H1 (cell line): Measurements from ENCODE around the gene GFOD1. TPM values are rescaled to one million over a fixed set of nuclear protein-coding genes. Genes with fewer than 3 reads are reported as not detected.

Experiments used
- ASH2L ChIP-seq: fragments of 200-600, 300-600 bp; sonication (generic); IDR thresholded peaks from one replicate; pipeline ENCODE4 v1.7.1; 2017; ENCODE audit warnings: low read length
- BCL11A ChIP-seq, 2 experiments: IDR thresholded peaks; one replicate each; pipeline ENCODE4 v1.6.1; 2011; ENCODE audit warnings: low read depth in 2 of 2, low read length in 2 of 2, mild to moderate bottlenecking in 2 of 2
- CBX5 ChIP-seq: fragments of 300-800, 300-1000 bp; sonication (generic); IDR thresholded peaks from 2 replicates; pipeline ENCODE4 v1.7.1; 2016; ENCODE audit warnings: antibody characterized with exemption, low read length, low read depth
- CREB1 ChIP-seq: IDR thresholded peaks from 2 replicates; pipeline ENCODE4 v1.6.1; 2012; ENCODE audit warnings: inconsistent platforms
- EZH2 ChIP-seq: fragments of 200-600 bp; sonication (generic); IDR thresholded peaks from 2 replicates; pipeline ENCODE4 v1.7.1; 2012; ENCODE audit warnings: low read depth, mild to moderate bottlenecking, moderate library complexity, low read length, inconsistent platforms; ENCODE audit not compliant: severe bottlenecking
- GABPA ChIP-seq: IDR thresholded peaks from 2 replicates; pipeline ENCODE4 v1.6.1; 2011; ENCODE audit warnings: mild to moderate bottlenecking, low read length, moderate library complexity, borderline replicate concordance; ENCODE audit not compliant: insufficient read depth
- POLR2A ChIP-seq, 2 experiments: IDR thresholded peaks; 1 replicate in 1 of 2; 2 replicates in 1 of 2; pipeline ENCODE4 v1.6.1; 2011; ENCODE audit warnings: low read depth in 2 of 2, low read length in 2 of 2, mild to moderate bottlenecking in 2 of 2; ENCODE audit errors: control extremely low read depth in 1 of 2
- RFX5 ChIP-seq: IDR thresholded peaks from 2 replicates; pipeline ENCODE4 v1.6.1; 2011; ENCODE audit warnings: low read depth, low read length, improper control_type of control experiment, borderline replicate concordance
- TEAD4 ChIP-seq: IDR thresholded peaks from 2 replicates; pipeline ENCODE4 v1.6.1; 2012; ENCODE audit warnings: low read depth, low read length, inconsistent platforms, mixed read lengths
- polyA plus RNA-seq, 7 experiments: library from polyadenylated mRNA; depleted of rRNA in 3 of 7; stranded (reverse) in 5 of 7; unstranded in 2 of 7; fragments of >200 nt in 5 of 7; fragments of 200-250 nt in 2 of 7; gene quantifications; 1 replicate in 5 of 7; 2 replicates in 1 of 7; 4 replicates in 1 of 7; pipeline versions ENCODE4 v1.2.1 to v1.2.3, GENCODE V29; 2011 to 2013; ENCODE audit warnings: missing spikeins in 2 of 7, mixed read lengths in 2 of 7
- total RNA-seq: library from RNA; stranded (reverse); fragmentation: NEBNext Ultra II Directional; extraction: Animal tissue kit (Norgen Biotek cat#: 25700); gene quantifications from 2 replicates; pipeline ENCODE4 v1.2.1, GENCODE V29; 2021
- TF ChIP-seq, protein P1 (sequence below): fragments of 300-600 bp; sonication (generic); IDR thresholded peaks from 2 replicates; pipeline ENCODE4 v1.7.1; 2012; ENCODE audit warnings: low read length, moderate library complexity, mild to moderate bottlenecking, inconsistent platforms; ENCODE audit not compliant: insufficient replicate concordance
- TF ChIP-seq, protein P2 (sequence below): IDR thresholded peaks from 2 replicates; pipeline ENCODE4 v1.6.1; 2012; ENCODE audit warnings: low read length, inconsistent platforms

GFOD1 gene
- total and polyA plus RNA-seq, 2 of the 8 experiments (the other 6 are each of a cell fraction or from before 2014, with no cell fraction given): 2.5 to 8.8 TPM

DNA sequence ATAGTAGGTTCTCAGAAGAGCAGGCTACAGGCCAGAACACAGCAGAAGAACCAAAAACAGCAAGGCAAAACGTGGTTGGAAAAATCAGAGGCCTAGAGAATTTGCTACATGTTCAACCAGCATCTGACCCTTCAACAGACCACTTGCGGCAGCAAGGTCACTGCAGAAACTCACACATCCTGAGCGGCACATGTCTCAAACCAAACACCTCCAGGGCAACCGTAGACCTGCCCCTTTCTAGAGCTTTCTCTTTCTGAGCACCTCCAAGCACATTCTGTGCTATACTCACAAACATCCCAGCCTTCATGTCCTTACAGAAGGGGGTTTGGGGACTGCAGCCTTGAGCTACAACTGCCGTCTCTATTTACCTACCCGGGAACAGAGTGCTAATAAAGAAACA, 52.6 kb downstream of the GFOD1 start (continued):
- TF ChIP-seq, protein P1, sequence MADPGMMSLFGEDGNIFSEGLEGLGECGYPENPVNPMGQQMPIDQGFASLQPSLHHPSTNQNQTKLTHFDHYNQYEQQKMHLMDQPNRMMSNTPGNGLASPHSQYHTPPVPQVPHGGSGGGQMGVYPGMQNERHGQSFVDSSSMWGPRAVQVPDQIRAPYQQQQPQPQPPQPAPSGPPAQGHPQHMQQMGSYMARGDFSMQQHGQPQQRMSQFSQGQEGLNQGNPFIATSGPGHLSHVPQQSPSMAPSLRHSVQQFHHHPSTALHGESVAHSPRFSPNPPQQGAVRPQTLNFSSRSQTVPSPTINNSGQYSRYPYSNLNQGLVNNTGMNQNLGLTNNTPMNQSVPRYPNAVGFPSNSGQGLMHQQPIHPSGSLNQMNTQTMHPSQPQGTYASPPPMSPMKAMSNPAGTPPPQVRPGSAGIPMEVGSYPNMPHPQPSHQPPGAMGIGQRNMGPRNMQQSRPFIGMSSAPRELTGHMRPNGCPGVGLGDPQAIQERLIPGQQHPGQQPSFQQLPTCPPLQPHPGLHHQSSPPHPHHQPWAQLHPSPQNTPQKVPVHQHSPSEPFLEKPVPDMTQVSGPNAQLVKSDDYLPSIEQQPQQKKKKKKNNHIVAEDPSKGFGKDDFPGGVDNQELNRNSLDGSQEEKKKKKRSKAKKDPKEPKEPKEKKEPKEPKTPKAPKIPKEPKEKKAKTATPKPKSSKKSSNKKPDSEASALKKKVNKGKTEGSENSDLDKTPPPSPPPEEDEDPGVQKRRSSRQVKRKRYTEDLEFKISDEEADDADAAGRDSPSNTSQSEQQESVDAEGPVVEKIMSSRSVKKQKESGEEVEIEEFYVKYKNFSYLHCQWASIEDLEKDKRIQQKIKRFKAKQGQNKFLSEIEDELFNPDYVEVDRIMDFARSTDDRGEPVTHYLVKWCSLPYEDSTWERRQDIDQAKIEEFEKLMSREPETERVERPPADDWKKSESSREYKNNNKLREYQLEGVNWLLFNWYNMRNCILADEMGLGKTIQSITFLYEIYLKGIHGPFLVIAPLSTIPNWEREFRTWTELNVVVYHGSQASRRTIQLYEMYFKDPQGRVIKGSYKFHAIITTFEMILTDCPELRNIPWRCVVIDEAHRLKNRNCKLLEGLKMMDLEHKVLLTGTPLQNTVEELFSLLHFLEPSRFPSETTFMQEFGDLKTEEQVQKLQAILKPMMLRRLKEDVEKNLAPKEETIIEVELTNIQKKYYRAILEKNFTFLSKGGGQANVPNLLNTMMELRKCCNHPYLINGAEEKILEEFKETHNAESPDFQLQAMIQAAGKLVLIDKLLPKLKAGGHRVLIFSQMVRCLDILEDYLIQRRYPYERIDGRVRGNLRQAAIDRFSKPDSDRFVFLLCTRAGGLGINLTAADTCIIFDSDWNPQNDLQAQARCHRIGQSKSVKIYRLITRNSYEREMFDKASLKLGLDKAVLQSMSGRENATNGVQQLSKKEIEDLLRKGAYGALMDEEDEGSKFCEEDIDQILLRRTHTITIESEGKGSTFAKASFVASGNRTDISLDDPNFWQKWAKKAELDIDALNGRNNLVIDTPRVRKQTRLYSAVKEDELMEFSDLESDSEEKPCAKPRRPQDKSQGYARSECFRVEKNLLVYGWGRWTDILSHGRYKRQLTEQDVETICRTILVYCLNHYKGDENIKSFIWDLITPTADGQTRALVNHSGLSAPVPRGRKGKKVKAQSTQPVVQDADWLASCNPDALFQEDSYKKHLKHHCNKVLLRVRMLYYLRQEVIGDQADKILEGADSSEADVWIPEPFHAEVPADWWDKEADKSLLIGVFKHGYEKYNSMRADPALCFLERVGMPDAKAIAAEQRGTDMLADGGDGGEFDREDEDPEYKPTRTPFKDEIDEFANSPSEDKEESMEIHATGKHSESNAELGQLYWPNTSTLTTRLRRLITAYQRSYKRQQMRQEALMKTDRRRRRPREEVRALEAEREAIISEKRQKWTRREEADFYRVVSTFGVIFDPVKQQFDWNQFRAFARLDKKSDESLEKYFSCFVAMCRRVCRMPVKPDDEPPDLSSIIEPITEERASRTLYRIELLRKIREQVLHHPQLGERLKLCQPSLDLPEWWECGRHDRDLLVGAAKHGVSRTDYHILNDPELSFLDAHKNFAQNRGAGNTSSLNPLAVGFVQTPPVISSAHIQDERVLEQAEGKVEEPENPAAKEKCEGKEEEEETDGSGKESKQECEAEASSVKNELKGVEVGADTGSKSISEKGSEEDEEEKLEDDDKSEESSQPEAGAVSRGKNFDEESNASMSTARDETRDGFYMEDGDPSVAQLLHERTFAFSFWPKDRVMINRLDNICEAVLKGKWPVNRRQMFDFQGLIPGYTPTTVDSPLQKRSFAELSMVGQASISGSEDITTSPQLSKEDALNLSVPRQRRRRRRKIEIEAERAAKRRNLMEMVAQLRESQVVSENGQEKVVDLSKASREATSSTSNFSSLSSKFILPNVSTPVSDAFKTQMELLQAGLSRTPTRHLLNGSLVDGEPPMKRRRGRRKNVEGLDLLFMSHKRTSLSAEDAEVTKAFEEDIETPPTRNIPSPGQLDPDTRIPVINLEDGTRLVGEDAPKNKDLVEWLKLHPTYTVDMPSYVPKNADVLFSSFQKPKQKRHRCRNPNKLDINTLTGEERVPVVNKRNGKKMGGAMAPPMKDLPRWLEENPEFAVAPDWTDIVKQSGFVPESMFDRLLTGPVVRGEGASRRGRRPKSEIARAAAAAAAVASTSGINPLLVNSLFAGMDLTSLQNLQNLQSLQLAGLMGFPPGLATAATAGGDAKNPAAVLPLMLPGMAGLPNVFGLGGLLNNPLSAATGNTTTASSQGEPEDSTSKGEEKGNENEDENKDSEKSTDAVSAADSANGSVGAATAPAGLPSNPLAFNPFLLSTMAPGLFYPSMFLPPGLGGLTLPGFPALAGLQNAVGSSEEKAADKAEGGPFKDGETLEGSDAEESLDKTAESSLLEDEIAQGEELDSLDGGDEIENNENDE: no peak
- TF ChIP-seq ASH2L: no peak
- TF ChIP-seq TEAD4: no peak
- TF ChIP-seq CBX5: no peak
- no peak for TF ChIP-seq EZH2
- TF ChIP-seq, protein P2, sequence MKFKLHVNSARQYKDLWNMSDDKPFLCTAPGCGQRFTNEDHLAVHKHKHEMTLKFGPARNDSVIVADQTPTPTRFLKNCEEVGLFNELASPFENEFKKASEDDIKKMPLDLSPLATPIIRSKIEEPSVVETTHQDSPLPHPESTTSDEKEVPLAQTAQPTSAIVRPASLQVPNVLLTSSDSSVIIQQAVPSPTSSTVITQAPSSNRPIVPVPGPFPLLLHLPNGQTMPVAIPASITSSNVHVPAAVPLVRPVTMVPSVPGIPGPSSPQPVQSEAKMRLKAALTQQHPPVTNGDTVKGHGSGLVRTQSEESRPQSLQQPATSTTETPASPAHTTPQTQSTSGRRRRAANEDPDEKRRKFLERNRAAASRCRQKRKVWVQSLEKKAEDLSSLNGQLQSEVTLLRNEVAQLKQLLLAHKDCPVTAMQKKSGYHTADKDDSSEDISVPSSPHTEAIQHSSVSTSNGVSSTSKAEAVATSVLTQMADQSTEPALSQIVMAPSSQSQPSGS: no peak
- TF ChIP-seq RFX5: no peak
- no peak for TF ChIP-seq GABPA
- TF ChIP-seq POLR2A (IDR thresholded peaks at IDR 0.05; ENCODE audit: control extremely low read depth in 1 of 2, low read depth in 2 of 2, low read length in 2 of 2): no peak
- no peak for TF ChIP-seq CREB1
- no peak for TF ChIP-seq BCL11A (IDR thresholded peaks at IDR 0.05; ENCODE audit: low read depth in 2 of 2, low read length in 2 of 2)
